K562 (cell line): ENCODE measurements around the gene PRR14. TPM values are rescaled to one million over a fixed set of nuclear protein-coding genes. Genes with fewer than 3 reads are reported as not detected.

Experiments
- CBX5 ChIP-seq: IDR thresholded peaks from 2 replicates; pipeline ENCODE4 v1.6.1; 2014; ENCODE audit warnings: low read depth, borderline replicate concordance
- CHD1 ChIP-seq: fragments of 200-600 bp; sonication (generic); IDR thresholded peaks from one replicate; pipeline ENCODE4 v1.6.1; 2012; ENCODE audit warnings: mild to moderate bottlenecking, moderate library complexity, low read length, inconsistent platforms
- GATAD2B ChIP-seq: fragments of 450-650 bp; IDR thresholded peaks from 2 replicates; pipeline ENCODE4 v1.6.1; 2017; ENCODE audit warnings: mild to moderate bottlenecking, borderline replicate concordance
- HDGF ChIP-seq: fragments of 450-650 bp; IDR thresholded peaks from 2 replicates; pipeline ENCODE4 v1.6.1; 2016
- POLR2G ChIP-seq: fragments of 200-400 bp; formaldehyde crosslinking; IDR thresholded peaks from 2 replicates; pipeline ENCODE4 v1.6.1; 2017; ENCODE audit warnings: low read depth, mild to moderate bottlenecking, antibody characterized with exemption, low read length, moderate library complexity
- RAD51 ChIP-seq: fragments of 450-650 bp; IDR thresholded peaks from 2 replicates; pipeline ENCODE4 v1.7.1; 2016; ENCODE audit warnings: low read depth, mild to moderate bottlenecking, borderline replicate concordance
- SMAD4 ChIP-seq: fragments of 250-450 bp; sonication (Bioruptor Pico); conservative IDR thresholded peaks from 2 replicates; pipeline ENCODE4 v1.8.0; 2021; ENCODE audit warnings: inconsistent platforms, mild to moderate bottlenecking, moderate library complexity
- VEZF1 ChIP-seq: fragments of 200-800 bp; sonication (Bioruptor generic); IDR thresholded peaks from 2 replicates; pipeline ENCODE4 v1.6.1; 2017; ENCODE audit warnings: missing genetic modification characterization, missing compliant biosample characterization
- ZNF24 ChIP-seq: fragments of 450-650 bp; IDR thresholded peaks from 2 replicates; pipeline ENCODE4 v1.6.1; 2016
- ZNF263 ChIP-seq: sonication (generic); formaldehyde crosslinking; IDR thresholded peaks from 2 replicates; pipeline ENCODE4 v1.8.0; 2022; ENCODE audit warnings: mild to moderate bottlenecking, missing genetic modification reagents, borderline replicate concordance
- ZNF318 ChIP-seq, 2 experiments: fragments of 450-650 bp; IDR thresholded peaks; 2 replicates each; pipeline ENCODE4 v1.6.1; 2016; ENCODE audit warnings: mild to moderate bottlenecking in 2 of 2, borderline replicate concordance in 1 of 2, low read depth in 1 of 2, moderate library complexity in 1 of 2
- ZNF444 ChIP-seq: fragments of 250-450 bp; sonication (Bioruptor Pico); IDR thresholded peaks from 2 replicates; pipeline ENCODE4 v1.4.0; 2020; ENCODE audit warnings: mild to moderate bottlenecking, moderate library complexity
- ZNF740 ChIP-seq, 3 experiments: fragments of 200-800 bp in 1 of 3; sonication (Bioruptor generic) in 1 of 3; sonication (generic) in 1 of 3; formaldehyde crosslinking in 1 of 3; IDR thresholded peaks; 2 replicates each; pipeline versions ENCODE4 v1.6.1 to v1.8.0; 2016 to 2022; ENCODE audit warnings: mild to moderate bottlenecking in 2 of 3, missing compliant biosample characterization in 2 of 3, missing genetic modification characterization in 2 of 3, missing genetic modification reagents in 1 of 3
- polyA plus RNA-seq, 8 experiments: library from polyadenylated mRNA; depleted of rRNA in 4 of 8; stranded (reverse) in 5 of 8; unstranded in 3 of 8; fragments of >200 nt; fragmentation: Nextera tagmentation in 2 of 8; fragmentation: Illumina TruSeq in 1 of 8; extraction: Ambion mirVana in 2 of 8; extraction: Trizol in 1 of 8; gene quantifications; 2 replicates each; pipeline versions ENCODE4 v1.2.1 to v1.2.3, GENCODE V29; 2011 to 2014; ENCODE audit warnings: inconsistent platforms in 1 of 8, missing spikeins in 1 of 8
- total RNA-seq, 7 experiments: library from RNA; depleted of rRNA in 6 of 7; stranded (reverse); fragments of >200 nt in 6 of 7; fragmentation: Illumina TruSeq in 2 of 7; extraction: Trizol in 2 of 7; gene quantifications; 2 replicates each; pipeline versions ENCODE4 v1.2.1 to v1.2.3, GENCODE V29; 2011 to 2021; ENCODE audit warnings: low replicate concordance in 1 of 7

PRR14 gene
- total and polyA plus RNA-seq, 9 of the 15 experiments (the other 6 are each of a cell fraction or from before 2014, with no cell fraction given): 2.2 to 63.1 (median 11.5) TPM

GRCh38 chr16:30659507-30660423 is 9.0 kb downstream of the PRR14 start (continued):
- TF ChIP-seq ZNF318 (IDR thresholded peaks at IDR 0.05; ENCODE audit: borderline replicate concordance in 1 of 2, low read depth in 1 of 2) (no peak), SMAD4 (CRISPR knock-in tag) (peak; percentile 41; the same call in 1 of the 2 replicates), VEZF1 (CRISPR knock-in tag) (peak; percentile 77), RAD51 (no peak), CHD1 (peak; percentile 88), ZNF740 (CRISPR knock-in tag; IDR thresholded peaks at IDR 0.05) (no peak), ZNF740 (tag; IDR thresholded peaks at IDR 0.05) (peak in 1 of 2 experiments; percentile 29; a peak in 1 of 4 replicates), CBX5 (no peak), ZNF444 (CRISPR knock-in tag) (no peak), POLR2G (peak; percentile 4; the same call in 1 of the 2 replicates), GATAD2B (0 out of 2 replicates have a peak, but pooled peaks have one; percentile 86), ZNF24 (0 out of 2 replicates have a peak, but pooled peaks have one; percentile 3), ZNF263 (CRISPR knock-in tag) (peak; percentile 96), HDGF (no peak)
